ENCODE results near the gene FANCE.

- no peak for TF ChIP-seq CTCF (conservative IDR thresholded peaks at IDR 0.05; ENCODE audit: low read depth in 2 of 2)
- TF ChIP-seq, protein P1, sequence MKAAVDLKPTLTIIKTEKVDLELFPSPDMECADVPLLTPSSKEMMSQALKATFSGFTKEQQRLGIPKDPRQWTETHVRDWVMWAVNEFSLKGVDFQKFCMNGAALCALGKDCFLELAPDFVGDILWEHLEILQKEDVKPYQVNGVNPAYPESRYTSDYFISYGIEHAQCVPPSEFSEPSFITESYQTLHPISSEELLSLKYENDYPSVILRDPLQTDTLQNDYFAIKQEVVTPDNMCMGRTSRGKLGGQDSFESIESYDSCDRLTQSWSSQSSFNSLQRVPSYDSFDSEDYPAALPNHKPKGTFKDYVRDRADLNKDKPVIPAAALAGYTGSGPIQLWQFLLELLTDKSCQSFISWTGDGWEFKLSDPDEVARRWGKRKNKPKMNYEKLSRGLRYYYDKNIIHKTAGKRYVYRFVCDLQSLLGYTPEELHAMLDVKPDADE (IDR thresholded peaks at IDR 0.05): no peak
- no peak; the same call in 1 of the 2 replicates for TF ChIP-seq POLR2AphosphoS5 (IDR thresholded peaks at IDR 0.05; ENCODE audit: low read depth)
- no peak for TF ChIP-seq CREB1 (CRISPR knock-in tag; IDR thresholded peaks at IDR 0.05; ENCODE audit: low read depth)
- no peak for TF ChIP-seq EZH2 (IDR thresholded peaks at IDR 0.05; ENCODE audit: low read depth, unreplicated experiment)
- no peak for TF ChIP-seq REST (IDR thresholded peaks at IDR 0.05; ENCODE audit: unreplicated experiment)
- no peak for TF ChIP-seq ZNF114 (CRISPR knock-in tag; IDR thresholded peaks at IDR 0.05)
- TF ChIP-seq EZH2phosphoT487 (IDR thresholded peaks at IDR 0.05; ENCODE audit: unreplicated experiment): no peak
These were observed 19.8 kb downstream of the FANCE start for GRCh38 chr6:35471836-35472345.
